SH-SY5Y (cell line): ENCODE measurements around the gene CD83.

ENCODE experiments used
- GATA2 ChIP-seq: IDR thresholded peaks from 2 replicates; pipeline ENCODE4 v1.6.1; 2011; ENCODE audit warnings: mild to moderate bottlenecking, low read depth, low read length
- GATA3 ChIP-seq: IDR thresholded peaks from 2 replicates; pipeline ENCODE4 v1.6.1; 2011; ENCODE audit warnings: low read depth, mild to moderate bottlenecking, low read length, moderate library complexity

- TF ChIP-seq GATA3, result no peak
- no peak for TF ChIP-seq GATA2
These were observed 24.5 kb downstream of the CD83 start for GRCh38 chr6:14142063-14142450.
